ENCODE results near the gene ZDHHC14. TPM values are rescaled to one million over a fixed set of nuclear protein-coding genes. Genes with fewer than 3 reads are reported as not detected.

ZDHHC14 gene
- total RNA-seq, 1 experiment from 2014 or later, result 3.2 TPM

GRCh38 chr6:157527471-157527907 is 146.5 kb downstream of the ZDHHC14 start:
- TF ChIP-seq EZH2 (IDR thresholded peaks at IDR 0.05; ENCODE audit: borderline replicate concordance, low read depth, low read length, poor library complexity, severe bottlenecking) (no peak), CTCF (conservative IDR thresholded peaks at IDR 0.05; ENCODE audit: low read depth, low read length) (no peak)
- no peaks in the 10 kb centered on the region for H3K36me3 ChIP-seq (ENCODE audit: insufficient read depth, low read length, poor library complexity, severe bottlenecking)
- no peak overlapping the region for H3K4me3 ChIP-seq (ENCODE audit: low read depth, low read length, poor library complexity, severe bottlenecking)
- no peak for DNase-seq (ENCODE audit: low spot score)
- ChIA-PET POLR2A (ENCODE audit: low non-redundant PET) (no interaction called here), CTCF (no interaction called here)
- H3K9me3 ChIP-seq (ENCODE audit: low read depth, low read length, poor library complexity, severe bottlenecking), result no peaks in the 10 kb centered on the region
- H3K4me1 ChIP-seq (ENCODE audit: insufficient read depth, low read length, poor library complexity, severe bottlenecking), result no peaks in the 10 kb centered on the region
- H3K27me3 ChIP-seq (replicated peaks; ENCODE audit: insufficient read depth, low read depth, low read length, poor library complexity), result no peaks in the 10 kb centered on the region
- H3K27ac ChIP-seq (ENCODE audit: low read depth, low read length, poor library complexity, severe bottlenecking), result no peak overlapping the region
- intact Hi-C loops (cut with micrococcal nuclease; ENCODE audit: unreplicated experiment), result no loop called here
- BruUV-seq (replicated peaks), result no TSS peak

GRCh38 chr6:157528931-157529653 is 148.1 kb downstream of the ZDHHC14 start:
- DNase-seq (ENCODE audit: low spot score), result peak; percentile 64
- intact Hi-C loops (cut with micrococcal nuclease; ENCODE audit: unreplicated experiment), result no loop called here

GRCh38 chr6:157529654-157530039 is 148.7 kb downstream of the ZDHHC14 start:
- no peak for DNase-seq (ENCODE audit: low spot score)
- ChIA-PET POLR2A (ENCODE audit: low non-redundant PET) (no interaction called here), CTCF (no interaction called here)

More at GRCh38 chr6:157528931-157529653, 148.1 kb downstream of the ZDHHC14 start:
- Histone ChIP-seq H3K4me1 (ENCODE audit: insufficient read depth, low read length, poor library complexity, severe bottlenecking) (no peaks in the 10 kb centered on the region), H3K36me3 (ENCODE audit: insufficient read depth, low read length, poor library complexity, severe bottlenecking) (no peaks in the 10 kb centered on the region), H3K9me3 (ENCODE audit: low read depth, low read length, poor library complexity, severe bottlenecking) (no peaks in the 10 kb centered on the region), H3K27me3 (replicated peaks; ENCODE audit: insufficient read depth, low read depth, low read length, poor library complexity) (no peaks in the 10 kb centered on the region), H3K27ac (ENCODE audit: low read depth, low read length, poor library complexity, severe bottlenecking) (no peak overlapping the region), H3K4me3 (ENCODE audit: low read depth, low read length, poor library complexity, severe bottlenecking) (no peak overlapping the region)
- no peak for TF ChIP-seq EZH2 (IDR thresholded peaks at IDR 0.05; ENCODE audit: borderline replicate concordance, low read depth, low read length, poor library complexity, severe bottlenecking)
- TF ChIP-seq CTCF (conservative IDR thresholded peaks at IDR 0.05; ENCODE audit: low read depth, low read length), result no peak
- POLR2A ChIA-PET (ENCODE audit: low non-redundant PET), result no interaction called here
- no TSS peak for BruUV-seq (replicated peaks)
- CTCF ChIA-PET, result no interaction called here

More at GRCh38 chr6:157529654-157530039, 148.7 kb downstream of the ZDHHC14 start:
- intact Hi-C loops (cut with micrococcal nuclease; ENCODE audit: unreplicated experiment), result no loop called here
- Histone ChIP-seq H3K27me3 (replicated peaks; ENCODE audit: insufficient read depth, low read depth, low read length, poor library complexity) (no peaks in the 10 kb centered on the region), H3K9me3 (ENCODE audit: low read depth, low read length, poor library complexity, severe bottlenecking) (no peaks in the 10 kb centered on the region), H3K4me3 (ENCODE audit: low read depth, low read length, poor library complexity, severe bottlenecking) (no peak overlapping the region), H3K27ac (ENCODE audit: low read depth, low read length, poor library complexity, severe bottlenecking) (no peak overlapping the region), H3K4me1 (ENCODE audit: insufficient read depth, low read length, poor library complexity, severe bottlenecking) (no peaks in the 10 kb centered on the region), H3K36me3 (ENCODE audit: insufficient read depth, low read length, poor library complexity, severe bottlenecking) (no peaks in the 10 kb centered on the region)
- BruUV-seq (replicated peaks), result no TSS peak
- no peak for TF ChIP-seq EZH2 (IDR thresholded peaks at IDR 0.05; ENCODE audit: borderline replicate concordance, low read depth, low read length, poor library complexity, severe bottlenecking)
- TF ChIP-seq CTCF (conservative IDR thresholded peaks at IDR 0.05; ENCODE audit: low read depth, low read length), result no peak

All from A673 (cell line).